Measurements from ENCODE around the gene YJEFN3.

YJEFN3 gene

GRCh38 chr19:19538061-19538784, 9.5 kb downstream of the YJEFN3 start, which contains the start of gene CILP2:
TSS of gene CILP2 (plus strand) at chr19:19538265. CDS start at chr19:19538350, 85 bp downstream.
- TF ChIP-seq SIN3A (IDR thresholded peaks at IDR 0.05; ENCODE audit: borderline replicate concordance, insufficient read depth, low read length) (no peak), POLR2AphosphoS5 (IDR thresholded peaks at IDR 0.05; ENCODE audit: low read depth, low read length) (no peak)

- TF ChIP-seq POLR2AphosphoS5 (IDR thresholded peaks at IDR 0.05; ENCODE audit: low read depth, low read length) = no peak
- TF ChIP-seq TAF1 (IDR thresholded peaks at IDR 0.05; ENCODE audit: borderline replicate concordance, insufficient read depth, low read length) = no peak
- TF ChIP-seq, protein P1, sequence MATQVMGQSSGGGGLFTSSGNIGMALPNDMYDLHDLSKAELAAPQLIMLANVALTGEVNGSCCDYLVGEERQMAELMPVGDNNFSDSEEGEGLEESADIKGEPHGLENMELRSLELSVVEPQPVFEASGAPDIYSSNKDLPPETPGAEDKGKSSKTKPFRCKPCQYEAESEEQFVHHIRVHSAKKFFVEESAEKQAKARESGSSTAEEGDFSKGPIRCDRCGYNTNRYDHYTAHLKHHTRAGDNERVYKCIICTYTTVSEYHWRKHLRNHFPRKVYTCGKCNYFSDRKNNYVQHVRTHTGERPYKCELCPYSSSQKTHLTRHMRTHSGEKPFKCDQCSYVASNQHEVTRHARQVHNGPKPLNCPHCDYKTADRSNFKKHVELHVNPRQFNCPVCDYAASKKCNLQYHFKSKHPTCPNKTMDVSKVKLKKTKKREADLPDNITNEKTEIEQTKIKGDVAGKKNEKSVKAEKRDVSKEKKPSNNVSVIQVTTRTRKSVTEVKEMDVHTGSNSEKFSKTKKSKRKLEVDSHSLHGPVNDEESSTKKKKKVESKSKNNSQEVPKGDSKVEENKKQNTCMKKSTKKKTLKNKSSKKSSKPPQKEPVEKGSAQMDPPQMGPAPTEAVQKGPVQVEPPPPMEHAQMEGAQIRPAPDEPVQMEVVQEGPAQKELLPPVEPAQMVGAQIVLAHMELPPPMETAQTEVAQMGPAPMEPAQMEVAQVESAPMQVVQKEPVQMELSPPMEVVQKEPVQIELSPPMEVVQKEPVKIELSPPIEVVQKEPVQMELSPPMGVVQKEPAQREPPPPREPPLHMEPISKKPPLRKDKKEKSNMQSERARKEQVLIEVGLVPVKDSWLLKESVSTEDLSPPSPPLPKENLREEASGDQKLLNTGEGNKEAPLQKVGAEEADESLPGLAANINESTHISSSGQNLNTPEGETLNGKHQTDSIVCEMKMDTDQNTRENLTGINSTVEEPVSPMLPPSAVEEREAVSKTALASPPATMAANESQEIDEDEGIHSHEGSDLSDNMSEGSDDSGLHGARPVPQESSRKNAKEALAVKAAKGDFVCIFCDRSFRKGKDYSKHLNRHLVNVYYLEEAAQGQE (IDR thresholded peaks at IDR 0.05; ENCODE audit: insufficient read depth in 1 of 2, low read depth in 2 of 2, low read length in 2 of 2) = no peak
- TF ChIP-seq SIN3A (IDR thresholded peaks at IDR 0.05; ENCODE audit: borderline replicate concordance, insufficient read depth, low read length) = no peak
These were observed 10.1 kb downstream of the YJEFN3 start for GRCh38 chr19:19538785-19539166.

DNA sequence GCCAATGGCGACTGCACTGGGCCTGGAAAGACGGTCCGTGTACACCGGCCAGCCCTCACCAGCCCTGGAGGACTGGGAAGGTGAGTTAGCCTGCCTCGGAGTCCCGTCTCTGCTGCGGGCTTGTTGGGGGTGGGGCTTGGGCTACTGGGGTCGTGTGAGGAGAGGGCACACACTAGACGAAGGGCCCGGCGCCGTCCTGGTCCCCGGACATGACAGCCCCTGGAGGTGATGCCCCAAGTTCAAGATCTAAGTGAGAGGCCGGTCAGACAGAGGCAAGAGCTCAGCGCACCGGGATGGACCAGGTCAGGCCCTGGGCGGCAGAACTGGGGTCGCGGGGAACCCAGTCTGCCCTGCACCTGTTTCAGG, 11.0 kb downstream of the YJEFN3 start:
- TF ChIP-seq SIN3A (IDR thresholded peaks at IDR 0.05; ENCODE audit: borderline replicate concordance, insufficient read depth, low read length) (no peak), POLR2AphosphoS5 (IDR thresholded peaks at IDR 0.05; ENCODE audit: low read depth, low read length) (no peak), TAF1 (IDR thresholded peaks at IDR 0.05; ENCODE audit: borderline replicate concordance, insufficient read depth, low read length) (no peak), FOXP2 (optimal IDR thresholded peaks at IDR 0.05; ENCODE audit: borderline replicate concordance, extremely low read depth, extremely low read length, insufficient read depth) (no peak)
- TF ChIP-seq, protein P1 (IDR thresholded peaks at IDR 0.05; ENCODE audit: insufficient read depth in 1 of 2, low read depth in 2 of 2, low read length in 2 of 2) = no peak

GRCh38 chr19:19540064-19540714, 11.5 kb downstream of the YJEFN3 start:
- no peak for TF ChIP-seq FOXP2 (optimal IDR thresholded peaks at IDR 0.05; ENCODE audit: borderline replicate concordance, extremely low read depth, extremely low read length, insufficient read depth)
- TF ChIP-seq SIN3A (IDR thresholded peaks at IDR 0.05; ENCODE audit: borderline replicate concordance, insufficient read depth, low read length) = no peak
- TF ChIP-seq POLR2AphosphoS5 (IDR thresholded peaks at IDR 0.05; ENCODE audit: low read depth, low read length) = no peak
- TF ChIP-seq, protein P1 (IDR thresholded peaks at IDR 0.05; ENCODE audit: insufficient read depth in 1 of 2, low read depth in 2 of 2, low read length in 2 of 2) = no peak
- no peak for TF ChIP-seq TAF1 (IDR thresholded peaks at IDR 0.05; ENCODE audit: borderline replicate concordance, insufficient read depth, low read length)

DNA sequence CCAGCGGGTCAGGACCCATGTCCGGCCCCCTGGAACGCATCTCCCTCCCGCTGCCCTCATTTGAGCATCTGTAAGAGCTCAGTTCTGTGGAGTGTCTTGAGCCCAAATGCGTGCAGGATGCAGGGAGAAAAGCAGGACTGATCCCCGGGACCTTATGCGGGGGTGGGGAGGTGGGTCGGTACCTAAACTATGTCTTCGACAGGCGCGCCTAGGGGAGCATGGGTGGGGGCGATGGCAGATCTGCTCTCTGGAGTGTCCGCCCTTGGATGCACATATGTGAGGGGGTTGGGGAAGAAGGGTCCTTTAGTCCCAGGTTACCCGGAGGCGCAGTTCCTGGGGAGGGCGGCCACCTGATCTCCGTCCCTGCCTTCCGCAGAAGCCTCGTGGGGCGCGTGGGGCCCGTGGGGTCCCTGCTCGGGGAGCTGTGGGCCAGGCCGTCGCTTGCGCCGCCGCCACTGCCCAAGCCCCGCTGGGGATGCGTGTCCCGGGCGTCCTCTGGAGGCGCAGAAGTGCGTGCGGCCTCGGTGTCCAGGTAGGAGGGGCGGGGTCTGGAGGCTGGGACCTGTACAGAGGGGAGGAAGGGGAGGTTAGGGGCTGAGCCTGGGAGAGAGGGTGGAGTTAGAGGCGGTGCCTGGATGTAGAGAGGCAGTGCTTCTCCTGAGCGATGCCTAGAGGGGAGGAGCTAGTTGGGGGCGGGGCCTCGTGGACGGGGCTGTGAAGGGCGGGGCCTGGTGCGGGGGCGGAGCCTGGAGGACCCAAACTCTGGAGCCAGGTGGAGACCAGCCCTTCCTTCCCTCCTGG, 12.2 kb downstream of the YJEFN3 start:
- TF ChIP-seq TAF1 (IDR thresholded peaks at IDR 0.05; ENCODE audit: borderline replicate concordance, insufficient read depth, low read length) = no peak
- TF ChIP-seq, protein P1 (IDR thresholded peaks at IDR 0.05; ENCODE audit: insufficient read depth in 1 of 2, low read depth in 2 of 2, low read length in 2 of 2) = no peak
- TF ChIP-seq SIN3A (IDR thresholded peaks at IDR 0.05; ENCODE audit: borderline replicate concordance, insufficient read depth, low read length) = no peak
- TF ChIP-seq POLR2AphosphoS5 (IDR thresholded peaks at IDR 0.05; ENCODE audit: low read depth, low read length) = no peak
- no peak for TF ChIP-seq FOXP2 (optimal IDR thresholded peaks at IDR 0.05; ENCODE audit: borderline replicate concordance, extremely low read depth, extremely low read length, insufficient read depth)

Measured in PFSK-1 (cell line).